GM19395 (cell line): ENCODE results near the gene SLC16A10.
"Not testable (repeated sequence)": the region's sequence is repeated elsewhere in the genome, so short reads cannot be mapped to it uniquely, and the experiment has no call there.

Source experiments
- ATAC-seq: cut with Tn5 transposase; IDR thresholded peaks from one replicate; pipeline ENCODE4 v1.9.1; 2021; ENCODE audit warnings: mild to moderate bottlenecking, moderate library complexity; ENCODE audit not compliant: unreplicated experiment

Gene SLC16A10

GRCh38 chr6:111129013-111129412 is 41.7 kb downstream of the SLC16A10 start:
- ATAC-seq: no peak

DNA sequence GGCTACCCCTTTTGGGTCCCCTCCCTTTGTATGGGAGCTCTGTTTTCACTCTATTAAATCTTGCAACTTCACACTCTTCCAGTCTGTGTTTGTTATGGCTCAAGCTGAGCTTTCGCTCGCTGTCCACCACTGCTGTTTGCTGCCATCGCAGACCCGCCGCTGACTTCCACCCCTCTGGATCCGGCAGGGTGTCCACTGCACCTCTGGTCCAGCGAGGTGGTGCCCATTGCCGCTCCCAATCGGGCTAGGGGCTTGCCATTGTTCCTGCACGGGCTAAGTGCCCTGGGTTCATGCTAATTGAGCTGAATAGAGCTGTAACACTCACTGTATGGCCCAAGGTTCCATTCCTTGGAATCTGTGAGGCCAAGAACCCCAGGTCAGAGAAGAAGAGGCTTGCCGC is 43.7 kb downstream of the SLC16A10 start:
- ATAC-seq: not testable (repeated sequence)

- not testable (repeated sequence) for ATAC-seq
Observed at GRCh38 chr6:111132669-111133068, 45.4 kb downstream of the SLC16A10 start.

DNA sequence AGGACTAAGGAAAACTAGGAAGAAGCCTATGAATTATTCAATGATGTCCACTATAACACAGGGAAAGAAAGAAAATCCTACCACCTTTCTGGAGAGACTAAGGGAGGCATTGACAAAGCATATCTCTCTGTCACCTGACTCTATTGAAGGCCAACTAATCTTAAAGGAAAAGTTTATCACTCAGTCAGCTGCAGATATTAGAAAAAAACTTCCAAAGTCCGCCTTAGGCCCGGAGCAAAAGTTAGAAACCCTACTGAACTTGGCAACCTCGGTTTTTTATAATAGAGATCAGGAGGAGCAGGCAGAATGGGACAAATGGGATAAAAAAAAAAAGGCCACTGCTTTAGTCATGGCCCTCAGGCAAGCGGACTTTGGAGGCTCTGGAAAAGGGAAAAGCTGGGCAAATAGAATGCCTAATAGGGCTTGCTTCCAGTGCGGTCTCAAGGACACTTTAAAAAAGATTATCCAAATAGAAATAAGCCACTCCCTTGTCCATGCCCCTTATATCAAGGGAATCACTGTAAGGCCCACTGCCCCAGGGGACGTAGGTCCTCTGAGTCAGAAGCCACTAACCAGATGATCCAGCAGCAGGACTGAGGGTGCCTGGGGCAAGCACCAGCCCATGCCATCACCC is 47.0 kb downstream of the SLC16A10 start:
- ATAC-seq: not testable (repeated sequence)

- ATAC-seq: not testable (repeated sequence)
Observed at GRCh38 chr6:111137489-111138093, 50.3 kb downstream of the SLC16A10 start.

DNA sequence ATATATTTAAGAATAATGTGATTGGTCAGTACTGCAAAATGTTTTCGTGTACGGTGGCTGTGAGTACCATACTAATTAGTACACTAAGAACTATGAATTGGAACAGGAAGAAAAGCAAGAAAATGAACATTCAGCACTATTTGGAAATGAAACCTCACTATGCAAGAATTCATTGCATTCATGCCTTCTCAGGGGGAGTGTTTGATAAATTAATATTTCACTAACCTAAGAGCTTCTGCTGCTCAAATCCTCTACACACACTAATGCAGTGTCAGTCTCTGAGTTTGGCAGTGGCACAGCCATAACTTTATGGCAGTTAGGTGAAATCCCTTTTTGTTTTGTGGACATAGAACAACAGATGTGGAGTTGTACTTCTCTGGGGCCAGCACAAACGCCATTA is 60.1 kb downstream of the SLC16A10 start:
- ATAC-seq: no peak

- no peak for ATAC-seq
Observed at GRCh38 chr6:111148110-111148509, 60.8 kb downstream of the SLC16A10 start.

GRCh38 chr6:111150577-111150976 is 63.3 kb downstream of the SLC16A10 start:
- ATAC-seq: no peak

DNA sequence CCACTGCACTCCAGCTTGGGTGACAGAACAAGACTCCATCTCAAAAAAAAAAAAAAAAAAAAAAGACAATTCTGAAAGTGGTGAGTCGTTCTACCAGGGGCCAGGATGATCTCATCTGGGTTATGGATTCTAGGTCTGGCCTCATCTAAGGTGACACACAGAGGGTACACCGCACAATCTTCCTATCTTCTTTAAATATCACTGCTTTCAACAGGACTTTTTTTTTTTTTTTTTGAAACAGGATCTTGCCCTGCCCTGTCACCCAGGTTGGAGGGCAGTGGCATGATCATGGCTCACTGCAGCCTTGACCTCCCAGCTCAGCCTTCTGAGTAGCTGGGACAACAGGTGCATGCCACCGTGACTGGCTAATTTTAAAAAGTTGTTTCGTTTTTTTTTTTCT is 67.7 kb downstream of the SLC16A10 start:
- ATAC-seq: no peak

GRCh38 chr6:111157412-111157811 is 70.1 kb downstream of the SLC16A10 start:
- no peak for ATAC-seq

DNA sequence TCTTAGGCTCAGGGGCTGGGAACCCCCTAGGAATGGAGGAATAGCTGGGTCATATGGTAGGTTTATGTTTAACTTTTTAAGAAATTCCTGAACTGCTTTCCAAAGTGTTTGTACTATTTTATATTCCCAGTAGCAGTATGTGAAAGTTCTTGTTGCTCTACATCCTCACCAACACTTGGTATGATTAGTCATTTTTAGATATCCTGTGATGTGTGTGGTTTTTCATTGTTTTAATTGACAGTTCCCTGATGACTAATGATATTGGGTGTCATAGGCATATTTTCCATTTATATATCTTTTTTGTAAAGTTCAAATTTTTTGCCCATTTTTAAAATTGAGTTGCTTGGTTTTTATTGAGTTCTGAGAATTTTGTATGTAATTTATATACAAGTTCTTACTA is 72.3 kb downstream of the SLC16A10 start:
- no peak for ATAC-seq

DNA sequence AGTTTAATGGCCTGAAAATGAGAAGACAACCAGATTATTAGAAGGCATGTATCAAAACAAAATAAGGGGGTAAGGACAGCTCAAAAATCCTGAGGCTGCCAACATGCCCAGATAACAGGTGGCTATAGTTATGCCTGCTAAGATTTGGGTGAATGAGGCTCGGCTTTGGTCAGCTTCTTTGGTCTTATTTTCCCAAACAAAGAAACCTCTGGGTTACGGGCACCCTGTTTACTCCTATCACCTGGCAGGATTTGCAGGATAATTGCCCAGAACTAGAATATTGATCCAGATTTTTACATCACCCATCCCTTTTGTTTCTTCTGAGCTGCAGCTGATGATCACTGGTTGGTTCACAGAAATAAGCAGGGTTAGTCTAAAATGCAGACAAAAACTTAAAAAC is 74.3 kb downstream of the SLC16A10 start:
- ATAC-seq: no peak

DNA sequence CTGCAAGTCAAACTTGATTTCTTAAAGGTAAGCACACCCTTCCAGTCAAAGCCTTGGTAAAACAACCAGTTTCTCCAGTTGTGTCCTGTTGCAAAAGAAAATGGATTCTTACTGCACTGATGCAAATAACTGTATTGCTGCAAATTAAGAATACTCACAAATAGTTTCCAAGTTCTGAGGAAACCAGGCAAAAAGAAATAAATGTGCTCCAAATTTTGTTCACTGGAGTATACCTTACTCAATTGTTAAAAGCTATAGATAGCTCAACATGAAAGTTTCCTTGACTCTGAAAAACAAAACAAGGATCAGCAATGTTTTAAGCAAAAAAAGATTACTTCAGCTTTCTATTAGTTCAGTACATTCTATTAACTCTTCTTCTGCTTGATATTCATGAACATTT is 75.2 kb downstream of the SLC16A10 start:
- no peak for ATAC-seq

- ATAC-seq: peak; percentile 80
Observed at GRCh38 chr6:111171577-111172400, 84.5 kb downstream of the SLC16A10 start.

GRCh38 chr6:111172563-111172962 is 85.3 kb downstream of the SLC16A10 start:
- no peak for ATAC-seq

GRCh38 chr6:111173341-111173740 is 86.0 kb downstream of the SLC16A10 start:
- ATAC-seq: no peak

DNA sequence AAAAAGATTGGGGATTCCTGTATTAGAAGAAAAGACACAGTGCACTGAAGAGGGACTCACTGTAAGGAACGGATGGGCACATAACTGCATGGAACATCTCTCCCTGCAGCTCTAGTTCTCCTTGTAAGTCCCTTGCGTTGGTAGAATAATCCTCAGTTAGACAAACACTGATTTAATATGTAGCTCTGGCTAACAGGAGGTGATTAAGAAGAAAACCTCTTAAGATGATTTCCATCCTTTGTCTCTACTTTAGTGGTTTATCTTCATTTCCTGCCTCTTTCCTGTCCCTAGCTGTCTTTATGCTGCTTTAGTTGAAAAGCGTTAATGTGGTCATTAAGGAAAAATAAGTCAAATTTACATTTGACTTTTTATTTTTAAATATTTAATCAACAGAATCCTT is 86.6 kb downstream of the SLC16A10 start:
- ATAC-seq: no peak

GRCh38 chr6:111175109-111175508 is 87.8 kb downstream of the SLC16A10 start:
- no peak for ATAC-seq

DNA sequence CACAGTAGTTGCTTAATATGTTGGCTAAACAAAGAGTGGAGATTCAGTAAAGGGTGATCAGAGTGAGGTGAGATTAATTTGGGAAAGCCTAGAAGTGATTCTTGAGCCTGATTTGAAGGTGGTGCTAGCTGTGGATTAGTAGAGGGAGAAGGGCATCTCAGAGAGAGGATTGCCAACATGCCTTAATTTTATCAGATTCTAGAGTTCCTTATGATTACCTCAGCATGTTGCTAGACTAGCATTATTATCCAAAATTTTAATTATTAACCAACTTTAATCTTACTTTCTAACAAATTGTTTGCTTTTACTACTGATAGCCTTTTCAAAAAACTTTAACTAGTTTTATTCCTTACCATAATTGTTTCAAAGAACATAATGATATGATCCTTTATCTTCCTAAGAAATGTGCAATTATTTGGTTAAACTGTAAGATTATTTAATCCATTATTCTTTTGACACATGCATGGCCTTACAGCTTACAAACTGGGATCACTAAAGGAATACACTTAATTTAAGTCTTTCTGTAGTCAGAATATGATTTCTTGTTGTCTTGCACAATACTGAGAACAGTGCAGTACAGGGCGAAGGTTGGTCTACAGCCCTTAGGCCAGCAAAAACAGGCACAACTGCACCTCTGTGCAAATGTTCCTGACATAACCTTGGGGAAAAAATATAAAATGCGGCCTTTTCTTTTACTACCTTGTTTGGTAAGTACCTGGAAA is 88.9 kb downstream of the SLC16A10 start:
- ATAC-seq: no peak

DNA sequence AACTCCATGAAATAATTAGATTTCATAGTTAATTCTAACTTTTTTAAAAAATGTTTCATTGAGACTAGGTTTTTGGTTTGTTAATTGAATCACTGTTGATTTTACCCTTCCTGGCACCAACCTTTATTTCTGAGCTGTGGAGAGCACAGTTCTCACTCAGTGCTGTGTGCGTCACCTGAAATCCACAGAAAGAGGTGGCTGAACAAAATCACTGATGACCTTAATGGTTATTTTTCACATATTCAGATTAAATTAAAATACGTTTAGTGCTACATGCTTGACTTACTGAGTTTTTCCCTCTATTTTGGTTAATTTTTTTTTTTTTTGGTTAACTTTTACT is 89.4 kb downstream of the SLC16A10 start:
- no peak for ATAC-seq

GRCh38 chr6:111177131-111177530 is 89.8 kb downstream of the SLC16A10 start:
- no peak for ATAC-seq
